Panc1 (cell line): ENCODE measurements around the gene MSANTD2.

Source experiments
- CTCF ChIP-seq: fragments of 450-650 bp; IDR thresholded peaks from 2 replicates; pipeline ENCODE4 v1.5.1; 2017; ENCODE audit warnings: mild to moderate bottlenecking
- REST ChIP-seq, 2 experiments: IDR thresholded peaks; 2 replicates each; pipeline ENCODE4 v1.6.1; 2011 to 2012; ENCODE audit warnings: low read depth in 2 of 2, control low read depth in 1 of 2, low read length in 1 of 2, mild to moderate bottlenecking in 1 of 2, moderate library complexity in 1 of 2; ENCODE audit not compliant: insufficient read depth in 1 of 2

- TF ChIP-seq CTCF = no peak
- no peak for TF ChIP-seq REST (IDR thresholded peaks at IDR 0.05; ENCODE audit: insufficient read depth in 1 of 2, low read depth in 2 of 2, low read length in 1 of 2)
Observed at GRCh38 chr11:124846070-124846673, 46.0 kb upstream of the MSANTD2 start.
